HG03520 (cell line): Measurements from ENCODE around the gene METTL27.
"Not testable (repeated sequence)": the region's sequence is repeated elsewhere in the genome, so short reads cannot be mapped to it uniquely, and the experiment has no call there.

Experiments
- ATAC-seq: cut with Tn5 transposase; IDR thresholded peaks from one replicate; pipeline ENCODE4 v1.9.1; 2021; ENCODE audit warnings: mild to moderate bottlenecking, moderate library complexity; ENCODE audit not compliant: unreplicated experiment

Gene METTL27

GRCh38 chr7:73870041-73870492 is 27.8 kb upstream of the METTL27 start:
- no peak for ATAC-seq

- no peak for ATAC-seq
These were observed 26.9 kb upstream of the METTL27 start for GRCh38 chr7:73869011-73869798.

- ATAC-seq: no peak
These were observed 24.1 kb upstream of the METTL27 start for GRCh38 chr7:73866446-73866767.

GRCh38 chr7:73865738-73866445 is 23.6 kb upstream of the METTL27 start:
- no peak for ATAC-seq

GRCh38 chr7:73864981-73865711 is 22.8 kb upstream of the METTL27 start:
- ATAC-seq: no peak

GRCh38 chr7:73861305-73861704 is 19.0 kb upstream of the METTL27 start:
- ATAC-seq: no peak

GRCh38 chr7:73860859-73861258 is 18.5 kb upstream of the METTL27 start, which contains the start of gene TMEM270:
TSS of gene TMEM270 (plus strand) at chr7:73861159. CDS start at chr7:73861195, 36 bp downstream.
- ATAC-seq: no peak

GRCh38 chr7:73858807-73859206 is 16.5 kb upstream of the METTL27 start:
- ATAC-seq: no peak

GRCh38 chr7:73856941-73857340 is 14.6 kb upstream of the METTL27 start:
- no peak for ATAC-seq

GRCh38 chr7:73852500-73852899 is 10.2 kb upstream of the METTL27 start:
- ATAC-seq: no peak

GRCh38 chr7:73851410-73852338 is 9.4 kb upstream of the METTL27 start:
- ATAC-seq: no peak

GRCh38 chr7:73850781-73851207 is 8.5 kb upstream of the METTL27 start:
- no peak for ATAC-seq

GRCh38 chr7:73847941-73848723 is 5.8 kb upstream of the METTL27 start:
- ATAC-seq: no peak

- not testable (repeated sequence) for ATAC-seq
These were observed 3.4 kb upstream of the METTL27 start for GRCh38 chr7:73845701-73846195.

- ATAC-seq: no peak
These were observed 2.6 kb upstream of the METTL27 start for GRCh38 chr7:73844848-73845460.

GRCh38 chr7:73844131-73844547 is 1.8 kb upstream of the METTL27 start:
- no peak for ATAC-seq

GRCh38 chr7:73841689-73842066 is 638 bp downstream of the METTL27 start:
- no peak for ATAC-seq

GRCh38 chr7:73840715-73841379 is 1.5 kb downstream of the METTL27 start:
- no peak for ATAC-seq
